A549 (cell line): Measurements from ENCODE around the gene BNIP5. TPM values are rescaled to one million over a fixed set of nuclear protein-coding genes. Genes with fewer than 3 reads are reported as not detected.

ENCODE experiments used
- ATAC-seq, 2 experiments: fragments of 200-7000 bp in 1 of 2; fragments of >200 bp in 1 of 2; cut with Nextera tagmentation in 1 of 2; cut with Tn5 transposase in 1 of 2; 3 replicates each; pipeline versions ENCODE4 v1.8.0 to v1.9.1; 2018 to 2020; ENCODE audit warnings: mild to moderate bottlenecking in 1 of 2, moderate library complexity in 1 of 2
- CTCF ChIA-PET: fragments of 300-600 bp; sonication (Branson Sonifier 250); formaldehyde crosslinking; extraction: SDS; loops from one replicate; lab custom pipeline; 2021; ENCODE audit warnings: antibody characterized with exemption, inconsistent platforms; lab: Yijun Ruan, JAX
- POLR2A ChIA-PET: fragments of 350-600 bp; formaldehyde crosslinking; extraction: SDS; loops from one replicate; lab custom pipeline; 2021; ENCODE audit warnings: antibody characterized with exemption, inconsistent platforms; lab: Yijun Ruan, JAX
- DNase-seq, 2 experiments: peaks; one replicate each; pipeline versions ENCODE4 v3.0.0 to v3.0.0-alpha.2; 2011 to 2016; ENCODE audit warnings: low read depth in 1 of 2, low spot score in 1 of 2
- FAIRE-seq: peaks from 2 replicates; lab custom pipeline; 2011; peaks lifted over from hg19 to GRCh38; lab: Jason Lieb, UNC
- H3K27ac ChIP-seq, 2 experiments: fragments of >200 bp; sonication (Bioruptor Twin); formaldehyde crosslinking; 3 replicates each; pipeline ENCODE4 v1.5.1; 2016 to 2017
- H3K4me1 ChIP-seq: fragments of >200 bp; sonication (Bioruptor Twin); formaldehyde crosslinking; 3 replicates; pipeline ENCODE4 v1.6.1; 2016
- H3K4me2 ChIP-seq: fragments of >200 bp; sonication (Bioruptor Twin); formaldehyde crosslinking; 3 replicates; pipeline ENCODE4 v1.6.1; 2016
- H3K4me3 ChIP-seq: fragments of >200 bp; sonication (Bioruptor Twin); formaldehyde crosslinking; 3 replicates; pipeline ENCODE4 v1.5.1; 2016
- H3K9me3 ChIP-seq: fragments of >200 bp; sonication (Bioruptor Twin); formaldehyde crosslinking; 3 replicates; pipeline ENCODE4 v1.6.1; 2016
- CBX8 ChIP-seq: fragments of 200-600 bp; sonication (generic); IDR thresholded peaks from 2 replicates; pipeline ENCODE4 v1.6.1; 2016
- CHD2 ChIP-seq: fragments of 150-350 bp; IDR thresholded peaks from 2 replicates; pipeline ENCODE4 v1.6.1; 2014; ENCODE audit warnings: low read length; ENCODE audit not compliant: partially characterized antibody
- EHMT2 ChIP-seq: fragments of 200-600 bp; sonication (generic); IDR thresholded peaks from 2 replicates; pipeline ENCODE4 v1.6.1; 2016; ENCODE audit warnings: antibody characterized with exemption, low read depth, mild to moderate bottlenecking, moderate library complexity
- ELK1 ChIP-seq: fragments of 150-350 bp; IDR thresholded peaks from 2 replicates; pipeline ENCODE4 v1.6.1; 2014; ENCODE audit warnings: low read depth, mild to moderate bottlenecking, low read length
- FOXS1 ChIP-seq: fragments of 250-450 bp; sonication (Bioruptor Pico); IDR thresholded peaks from 2 replicates; pipeline ENCODE4 v1.5.0; 2020; ENCODE audit warnings: mild to moderate bottlenecking, moderate library complexity
- HMGXB4 ChIP-seq: fragments of 250-450 bp; sonication (Bioruptor Pico); IDR thresholded peaks from 2 replicates; pipeline ENCODE4 v1.5.0; 2021; ENCODE audit warnings: mild to moderate bottlenecking, moderate library complexity, borderline replicate concordance
- KDM5A ChIP-seq: fragments of 200-600 bp; sonication (generic); IDR thresholded peaks from 2 replicates; pipeline ENCODE4 v1.6.1; 2016; ENCODE audit warnings: antibody characterized with exemption, mild to moderate bottlenecking
- PHF8 ChIP-seq: fragments of 200-600 bp; sonication (generic); IDR thresholded peaks from 2 replicates; pipeline ENCODE4 v1.6.1; 2016; ENCODE audit warnings: low read depth, mild to moderate bottlenecking, antibody characterized with exemption, moderate library complexity, borderline replicate concordance
- RNF2 ChIP-seq: fragments of 200-600 bp; sonication (generic); IDR thresholded peaks from 2 replicates; pipeline ENCODE4 v1.6.1; 2016; ENCODE audit warnings: low read depth, mild to moderate bottlenecking, antibody characterized with exemption, moderate library complexity, borderline replicate concordance
- SREBF2 ChIP-seq: fragments of 450-650 bp; IDR thresholded peaks from 2 replicates; pipeline ENCODE4 v1.6.1; 2014; ENCODE audit warnings: mild to moderate bottlenecking, moderate library complexity
- TFCP2L1 ChIP-seq: fragments of 250-450 bp; sonication (Bioruptor Pico); IDR thresholded peaks from 2 replicates; pipeline ENCODE4 v1.5.0; 2021; ENCODE audit warnings: mild to moderate bottlenecking
- ZSCAN20 ChIP-seq: fragments of 250-450 bp; sonication (Bioruptor Pico); IDR thresholded peaks from 2 replicates; pipeline ENCODE4 v1.8.0; 2022; ENCODE audit warnings: mild to moderate bottlenecking, moderate library complexity
- WGBS: methylation state at CpG from one replicate; pipeline ENCODE4 v1.1.6; 2017; ENCODE audit errors: missing lambda C conversion rate; 5-methylcytosine and 5-hydroxymethylcytosine counted together
- polyA plus RNA-seq, 4 experiments: library from polyadenylated mRNA; depleted of rRNA in 3 of 4; stranded (reverse); fragments of >200 nt; fragmentation: RNase III in 1 of 4; extraction: RNeasy Plus Mini Kit Qiagen cat#74134 plus additional on column Dnase treatment in 1 of 4; gene quantifications; 2 replicates in 3 of 4; 3 replicates in 1 of 4; pipeline ENCODE4 v1.2.3, GENCODE V29; 2011 to 2017
- TF ChIP-seq, protein P1 (sequence below): IDR thresholded peaks from 2 replicates; pipeline ENCODE4 v1.6.1; 2012
- TF ChIP-seq, protein P2 (sequence below): fragments of >200 bp; sonication (Bioruptor Twin); formaldehyde crosslinking; IDR thresholded peaks from 3 replicates; pipeline ENCODE4 v1.6.1; 2016
- TF ChIP-seq, protein P3 (sequence below): fragments of >200 bp; sonication (Bioruptor Twin); formaldehyde crosslinking; IDR thresholded peaks from 2 replicates; pipeline ENCODE4 v1.6.1; 2016

Gene BNIP5
- polyA plus RNA-seq, 2 of the 4 experiments (the other 2 are of a cell fraction): not detected

- no peak for TF ChIP-seq ELK1
- TF ChIP-seq, all 56 proteins: peak for 0
Measured at GRCh38 chr6:36329798-36330291, 6.8 kb downstream of the BNIP5 start (continued).

- POLR2A ChIA-PET: no interaction called here
- Histone ChIP-seq H3K4me3 (no peak overlapping the region), H3K4me2 (no peak overlapping the region), H3K27ac (no peak overlapping the region), H3K9me3 (no peaks in the 10 kb centered on the region), H3K4me1 (no peaks in the 10 kb centered on the region)
- DNase-seq (no peak), ATAC-seq (no peak), FAIRE-seq (no peak)
- TF ChIP-seq, protein P1, sequence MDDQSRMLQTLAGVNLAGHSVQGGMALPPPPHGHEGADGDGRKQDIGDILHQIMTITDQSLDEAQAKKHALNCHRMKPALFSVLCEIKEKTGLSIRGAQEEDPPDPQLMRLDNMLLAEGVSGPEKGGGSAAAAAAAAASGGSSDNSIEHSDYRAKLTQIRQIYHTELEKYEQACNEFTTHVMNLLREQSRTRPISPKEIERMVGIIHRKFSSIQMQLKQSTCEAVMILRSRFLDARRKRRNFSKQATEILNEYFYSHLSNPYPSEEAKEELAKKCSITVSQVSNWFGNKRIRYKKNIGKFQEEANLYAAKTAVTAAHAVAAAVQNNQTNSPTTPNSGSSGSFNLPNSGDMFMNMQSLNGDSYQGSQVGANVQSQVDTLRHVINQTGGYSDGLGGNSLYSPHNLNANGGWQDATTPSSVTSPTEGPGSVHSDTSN: no peak
- TF ChIP-seq, protein P2, sequence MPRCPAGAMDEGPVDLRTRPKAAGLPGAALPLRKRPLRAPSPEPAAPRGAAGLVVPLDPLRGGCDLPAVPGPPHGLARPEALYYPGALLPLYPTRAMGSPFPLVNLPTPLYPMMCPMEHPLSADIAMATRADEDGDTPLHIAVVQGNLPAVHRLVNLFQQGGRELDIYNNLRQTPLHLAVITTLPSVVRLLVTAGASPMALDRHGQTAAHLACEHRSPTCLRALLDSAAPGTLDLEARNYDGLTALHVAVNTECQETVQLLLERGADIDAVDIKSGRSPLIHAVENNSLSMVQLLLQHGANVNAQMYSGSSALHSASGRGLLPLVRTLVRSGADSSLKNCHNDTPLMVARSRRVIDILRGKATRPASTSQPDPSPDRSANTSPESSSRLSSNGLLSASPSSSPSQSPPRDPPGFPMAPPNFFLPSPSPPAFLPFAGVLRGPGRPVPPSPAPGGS: no peak
- TF ChIP-seq CHD2: no peak
- TF ChIP-seq ZSCAN20: no peak
- no peak for TF ChIP-seq HMGXB4
- TF ChIP-seq CBX8: no peak
- no peak for TF ChIP-seq KDM5A
- TF ChIP-seq TFCP2L1 (CRISPR knock-in tag): no peak
- TF ChIP-seq FOXS1 (CRISPR knock-in tag): no peak
- TF ChIP-seq, protein P3, sequence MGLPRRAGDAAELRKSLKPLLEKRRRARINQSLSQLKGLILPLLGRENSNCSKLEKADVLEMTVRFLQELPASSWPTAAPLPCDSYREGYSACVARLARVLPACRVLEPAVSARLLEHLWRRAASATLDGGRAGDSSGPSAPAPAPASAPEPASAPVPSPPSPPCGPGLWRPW: no peak
- 67% methylated on average over 7 of the region's 7 CpGs for WGBS
- CTCF ChIA-PET: interaction anchor here (1.6 to 3.9 kb wide), 3 partner anchors 9 to 26 kb away, joined by 4 to 16 read pairs (median 7); no protein-coding TSS in a partner anchor
Measured at GRCh38 chr6:36328600-36328999, 8.1 kb downstream of the BNIP5 start.

GRCh38 chr6:36327919-36328236 is 8.8 kb downstream of the BNIP5 start:
- FAIRE-seq: no peak
- DNase-seq: no peak
- no peak for ATAC-seq
- no peak overlapping the region for H3K4me2 ChIP-seq
- POLR2A ChIA-PET: no interaction called here
- TF ChIP-seq EHMT2: no peak
- TF ChIP-seq PHF8: no peak
- no peak for TF ChIP-seq RNF2
- no peak for TF ChIP-seq SREBF2
- TF ChIP-seq, all 56 proteins: peak for 0
- no peaks in the 10 kb centered on the region for H3K9me3 ChIP-seq
- CTCF ChIA-PET: interaction anchor here (2.2 kb wide), 1 partner anchor 13 kb away, joined by 10 read pairs; no protein-coding TSS in a partner anchor
- no peaks in the 10 kb centered on the region for H3K4me1 ChIP-seq
- no peak overlapping the region for H3K4me3 ChIP-seq
- no peak overlapping the region for H3K27ac ChIP-seq
